SKM-1 (cell line): Measurements from ENCODE around the gene TMEM25.
"Not testable (repeated sequence)": the region's sequence is repeated elsewhere in the genome, so short reads cannot be mapped to it uniquely, and the experiment has no call there.

Experiments
- DNase-seq: peaks from one replicate; lab custom pipeline; 2025; ENCODE audit not compliant: unreplicated experiment; lab: John Stamatoyannopoulos, UW

The TMEM25 gene

DNA sequence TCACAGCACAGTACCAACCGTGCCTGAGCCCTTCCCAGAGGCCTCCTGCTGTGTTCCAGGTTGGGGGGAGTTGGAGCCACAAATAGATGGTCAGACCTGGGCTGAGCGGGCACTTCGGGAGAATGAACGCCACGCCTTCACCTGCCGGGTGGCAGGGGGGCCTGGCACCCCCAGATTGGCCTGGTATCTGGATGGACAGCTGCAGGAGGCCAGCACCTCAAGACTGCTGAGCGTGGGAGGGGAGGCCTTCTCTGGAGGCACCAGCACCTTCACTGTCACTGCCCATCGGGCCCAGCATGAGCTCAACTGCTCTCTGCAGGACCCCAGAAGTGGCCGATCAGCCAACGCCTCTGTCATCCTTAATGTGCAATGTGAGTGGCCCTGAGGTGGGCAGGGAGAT is 1.1 kb downstream of the TMEM25 start:
- no peak for DNase-seq

DNA sequence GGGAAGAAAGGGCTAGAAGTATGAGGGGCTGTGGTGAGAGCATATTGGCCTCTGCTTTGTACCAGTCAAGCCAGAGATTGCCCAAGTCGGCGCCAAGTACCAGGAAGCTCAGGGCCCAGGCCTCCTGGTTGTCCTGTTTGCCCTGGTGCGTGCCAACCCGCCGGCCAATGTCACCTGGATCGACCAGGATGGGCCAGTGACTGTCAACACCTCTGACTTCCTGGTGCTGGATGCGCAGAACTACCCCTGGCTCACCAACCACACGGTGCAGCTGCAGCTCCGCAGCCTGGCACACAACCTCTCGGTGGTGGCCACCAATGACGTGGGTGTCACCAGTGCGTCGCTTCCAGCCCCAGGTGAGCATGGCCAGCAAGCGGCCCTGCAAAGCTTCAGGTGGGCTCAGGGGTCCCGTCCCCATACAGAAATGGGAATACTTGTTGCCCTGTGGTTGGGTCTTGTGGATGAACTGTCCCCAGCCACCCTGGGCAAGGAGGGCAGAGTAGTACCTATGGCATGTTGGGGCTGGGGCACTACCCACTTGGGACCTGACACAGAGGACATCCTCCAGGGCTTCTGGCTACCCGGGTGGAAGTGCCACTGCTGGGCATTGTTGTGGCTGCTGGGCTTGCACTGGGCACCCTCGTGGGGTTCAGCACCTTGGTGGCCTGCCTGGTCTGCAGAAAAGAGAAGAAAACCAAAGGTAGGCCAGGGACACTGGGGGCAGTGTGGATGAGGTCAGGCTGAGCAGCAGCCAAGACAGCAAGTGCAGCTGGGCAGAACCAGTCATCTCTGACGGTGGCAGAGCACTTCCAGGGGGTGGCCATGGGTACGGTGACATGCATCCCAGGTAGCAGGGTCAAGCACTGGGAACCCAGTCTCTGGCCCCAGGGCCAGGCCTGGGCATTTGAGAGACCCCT is 2.1 kb downstream of the TMEM25 start:
- no peak for DNase-seq

DNA sequence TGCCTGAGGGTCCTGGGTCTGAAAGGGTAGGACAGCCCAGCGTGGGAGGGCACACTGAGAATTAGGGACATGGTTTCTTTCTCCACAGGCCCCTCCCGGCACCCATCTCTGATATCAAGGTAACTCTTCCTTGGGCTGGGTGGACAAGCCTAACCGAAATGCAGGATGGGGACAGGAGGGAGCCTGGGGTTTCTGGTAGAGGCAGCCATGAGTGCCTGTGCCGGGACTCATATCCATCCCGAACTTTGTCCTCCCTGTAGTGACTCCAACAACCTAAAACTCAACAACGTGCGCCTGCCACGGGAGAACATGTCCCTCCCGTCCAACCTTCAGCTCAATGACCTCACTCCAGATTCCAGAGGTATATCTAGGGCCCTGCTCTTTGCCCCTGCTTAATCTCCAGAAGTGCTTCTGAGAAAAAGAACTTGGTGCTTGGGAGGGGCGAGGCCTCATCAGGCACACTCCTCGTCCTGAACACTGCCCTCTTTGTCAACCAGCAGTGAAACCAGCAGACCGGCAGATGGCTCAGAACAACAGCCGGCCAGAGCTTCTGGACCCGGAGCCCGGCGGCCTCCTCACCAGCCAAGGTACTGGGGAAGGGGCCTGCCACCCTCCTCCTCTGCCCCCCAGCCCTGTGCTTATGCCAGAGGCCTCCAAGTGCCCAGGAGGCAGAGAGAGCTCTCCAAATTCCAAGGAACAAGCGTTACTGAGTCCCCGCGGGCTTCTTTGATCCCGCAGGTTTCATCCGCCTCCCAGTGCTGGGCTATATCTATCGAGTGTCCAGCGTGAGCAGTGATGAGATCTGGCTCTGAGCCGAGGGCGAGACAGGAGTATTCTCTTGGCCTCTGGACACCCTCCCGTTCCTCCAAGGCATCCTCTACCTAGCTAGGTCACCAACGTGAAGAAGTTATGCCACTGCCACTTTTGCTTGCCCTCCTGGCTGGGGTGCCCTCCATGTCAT is 3.1 kb downstream of the TMEM25 start:
- no peak for DNase-seq

DNA sequence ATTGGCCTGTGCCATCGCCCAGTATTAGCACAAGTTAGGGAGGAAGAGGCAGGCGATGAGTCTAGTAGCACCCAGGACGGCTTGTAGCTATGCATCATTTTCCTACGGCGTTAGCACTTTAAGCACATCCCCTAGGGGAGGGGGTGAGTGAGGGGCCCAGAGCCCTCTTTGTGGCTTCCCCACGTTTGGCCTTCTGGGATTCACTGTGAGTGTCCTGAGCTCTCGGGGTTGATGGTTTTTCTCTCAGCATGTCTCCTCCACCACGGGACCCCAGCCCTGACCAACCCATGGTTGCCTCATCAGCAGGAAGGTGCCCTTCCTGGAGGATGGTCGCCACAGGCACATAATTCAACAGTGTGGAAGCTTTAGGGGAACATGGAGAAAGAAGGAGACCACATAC is 4.3 kb downstream of the TMEM25 start:
- no peak for DNase-seq

DNA sequence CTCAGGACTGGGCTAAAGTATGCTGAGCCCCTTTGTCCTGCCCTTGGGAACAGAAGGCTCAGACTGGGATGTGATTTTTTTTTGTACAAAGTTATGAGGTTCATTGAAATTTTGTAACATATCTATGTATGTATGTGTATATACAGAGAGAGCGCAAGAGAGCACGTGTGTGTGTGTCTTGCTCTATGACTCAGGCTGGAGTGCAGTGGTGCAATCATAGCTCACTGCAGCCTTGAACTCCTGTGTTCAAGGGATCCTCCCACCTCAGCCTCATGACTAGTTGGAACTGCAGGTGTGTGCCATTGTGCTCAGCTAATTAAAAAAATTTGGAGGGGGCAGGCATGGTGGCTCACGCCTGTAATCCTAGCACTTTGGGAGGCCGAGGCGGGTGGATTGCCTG is 5.7 kb downstream of the TMEM25 start:
- no peak for DNase-seq

DNA sequence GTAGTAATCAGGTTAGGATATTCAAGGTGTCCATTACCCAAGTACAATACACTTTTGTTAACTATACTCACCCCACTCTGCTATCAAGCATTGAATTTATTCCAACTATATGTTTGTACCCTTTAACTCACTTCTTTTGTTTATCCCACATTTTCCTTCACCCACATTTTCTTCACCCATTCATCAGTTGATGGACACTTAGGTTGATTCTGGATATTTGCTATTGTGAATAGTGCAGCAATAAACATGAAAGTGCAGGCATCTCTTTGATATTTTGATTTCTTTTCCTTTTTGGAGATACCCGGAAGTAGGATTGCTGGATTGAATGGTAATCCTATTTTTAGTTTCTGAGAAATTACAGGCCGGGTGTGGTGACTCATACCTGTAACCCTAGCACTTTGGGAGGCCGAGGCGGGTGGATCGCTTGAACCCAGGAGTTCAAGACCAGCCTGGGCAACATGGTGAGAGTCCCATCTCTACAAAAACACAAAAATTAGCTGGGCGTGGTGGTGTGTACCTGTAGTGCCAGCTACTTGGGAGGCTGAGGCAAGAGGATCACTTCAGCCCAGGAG is 6.5 kb downstream of the TMEM25 start:
- no peak for DNase-seq

GRCh38 chr11:118544010-118544646 is 13.1 kb downstream of the TMEM25 start:
- no peak for DNase-seq

GRCh38 chr11:118544647-118545010 is 13.6 kb downstream of the TMEM25 start:
- no peak for DNase-seq

DNA sequence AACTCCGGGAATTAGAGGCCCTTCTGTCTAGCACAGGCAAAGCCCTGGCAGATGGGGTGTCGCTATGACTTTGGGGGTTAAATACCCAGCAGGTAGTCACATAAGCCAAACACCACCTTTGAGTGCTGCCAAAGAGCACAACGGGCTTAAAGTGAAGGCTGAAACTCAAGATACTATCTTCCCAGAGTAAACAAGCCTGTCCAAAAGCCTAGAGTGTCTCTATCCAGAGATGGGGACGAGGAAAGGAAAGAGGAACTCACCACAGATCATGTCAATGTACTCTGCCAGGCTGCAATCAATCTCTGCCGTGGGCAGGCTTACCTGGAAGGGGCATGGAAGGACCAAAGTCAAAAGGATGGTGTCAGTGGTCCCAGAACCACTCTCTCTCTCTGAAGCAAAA is 14.5 kb downstream of the TMEM25 start:
- no peak for DNase-seq

DNA sequence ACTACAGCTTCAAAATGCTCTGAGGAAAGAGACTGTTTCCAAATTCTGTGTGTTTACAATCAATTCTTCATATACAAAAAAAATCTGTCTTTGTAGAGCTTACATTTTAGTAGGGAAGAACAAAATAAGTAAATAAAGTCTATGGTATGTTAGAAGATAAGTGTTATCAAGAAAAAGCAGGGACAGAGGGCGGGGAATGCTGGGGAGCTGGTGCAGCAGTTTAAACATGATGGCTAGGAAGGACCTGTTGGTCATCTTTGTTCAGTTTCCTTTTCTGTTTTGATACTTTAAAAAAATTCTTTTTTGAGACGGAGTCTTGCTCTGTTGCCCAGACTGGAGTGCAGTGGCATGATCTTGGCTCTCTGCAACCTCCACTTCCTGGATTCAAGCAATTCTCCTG is 16.1 kb downstream of the TMEM25 start:
- DNase-seq, result no peak

GRCh38 chr11:118552341-118552740 is 21.3 kb downstream of the TMEM25 start:
- no peak for DNase-seq

DNA sequence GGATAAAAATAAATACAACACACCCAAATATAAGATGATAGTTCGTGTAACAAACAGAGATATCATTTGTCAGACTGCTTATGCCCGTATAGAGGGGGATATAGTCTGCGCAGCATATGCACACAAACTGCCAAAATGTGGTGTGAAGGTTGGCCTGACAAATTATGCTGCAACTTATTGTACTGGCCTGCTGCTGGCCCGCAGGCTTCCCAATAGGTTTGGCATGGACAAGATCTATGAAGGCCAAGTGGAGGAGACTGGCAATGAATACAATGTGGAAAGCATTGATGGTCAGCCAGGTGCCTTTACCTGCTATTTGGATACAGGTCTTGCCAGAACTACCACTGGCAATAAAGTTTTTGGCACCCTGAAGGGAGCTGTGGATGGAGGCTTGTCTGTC is 29.8 kb downstream of the TMEM25 start:
- DNase-seq, result no peak

GRCh38 chr11:118565051-118565450 is 34.1 kb downstream of the TMEM25 start:
- DNase-seq, result no peak

GRCh38 chr11:118569670-118570069 is 38.7 kb downstream of the TMEM25 start:
- DNase-seq, result no peak

DNA sequence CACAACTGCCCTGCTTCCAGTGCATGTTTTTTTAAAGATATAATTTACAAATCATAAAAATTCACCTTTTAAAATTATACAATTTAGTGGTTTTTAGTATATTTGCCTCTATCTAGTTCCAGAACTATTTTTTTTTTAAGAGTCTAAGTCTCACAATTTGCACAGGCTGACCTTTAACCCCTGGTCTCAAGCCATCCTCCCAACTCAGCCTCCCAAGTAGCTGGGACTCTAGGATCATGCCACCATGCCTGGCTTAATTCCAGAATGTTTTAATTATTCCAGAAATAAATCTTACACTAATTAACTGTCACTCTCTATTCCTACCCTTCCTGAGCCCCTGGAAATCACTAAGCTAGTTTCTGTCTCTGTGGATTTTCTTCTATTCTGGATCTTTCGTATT is 39.8 kb downstream of the TMEM25 start:
- DNase-seq, result no peak

DNA sequence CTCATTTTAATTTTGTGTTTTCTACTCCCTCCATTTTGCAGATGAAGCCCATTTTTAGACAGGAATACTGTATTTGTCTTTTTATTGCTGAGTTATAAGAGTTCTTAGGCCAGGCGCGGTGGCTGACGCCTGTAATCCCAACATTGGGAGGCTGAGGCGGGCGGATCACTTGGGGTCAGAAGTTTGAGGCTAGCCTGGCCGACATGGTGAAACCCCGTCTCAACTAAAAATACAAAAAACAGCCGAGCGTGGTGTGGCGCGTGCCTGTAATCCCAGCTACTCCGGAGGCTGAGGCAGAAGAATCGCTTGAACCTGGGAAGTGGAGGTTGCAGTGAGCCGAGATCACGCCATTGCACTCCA is 40.7 kb downstream of the TMEM25 start:
- not testable (repeated sequence) for DNase-seq

- DNase-seq, result peak; percentile 52
Measured at GRCh38 chr11:118572061-118572980, 41.3 kb downstream of the TMEM25 start, which contains the start of gene ARCN1. Gene ARCN1, plus strand, starts transcription at chr11:118572409. Its CDS starts 139 bp downstream, at chr11:118572548.

GRCh38 chr11:118572981-118573550 is 42.1 kb downstream of the TMEM25 start:
- DNase-seq, result no peak

GRCh38 chr11:118574636-118575035 is 43.6 kb downstream of the TMEM25 start:
- no peak for DNase-seq

DNA sequence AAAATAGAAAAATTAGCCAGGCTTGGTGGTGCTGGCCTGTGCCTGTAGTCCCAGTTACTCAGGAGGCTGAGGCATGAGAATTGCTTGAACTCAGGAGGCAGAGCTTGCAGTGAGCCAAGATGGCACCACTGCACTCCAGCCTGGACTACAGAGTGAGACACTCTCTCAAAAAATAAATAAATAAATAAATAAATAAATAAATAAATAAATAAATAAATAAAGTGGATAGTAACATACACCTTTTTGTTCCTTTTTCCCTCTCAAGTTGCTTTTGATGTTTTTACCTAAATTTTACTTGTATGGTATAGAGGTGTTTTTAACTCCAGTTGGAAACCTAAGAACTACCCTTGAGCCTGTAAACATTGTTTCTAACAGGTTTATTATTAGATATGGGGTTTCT is 47.0 kb downstream of the TMEM25 start:
- DNase-seq, result not testable (repeated sequence)
